ENCODE results near the gene PDAP1.

DNA sequence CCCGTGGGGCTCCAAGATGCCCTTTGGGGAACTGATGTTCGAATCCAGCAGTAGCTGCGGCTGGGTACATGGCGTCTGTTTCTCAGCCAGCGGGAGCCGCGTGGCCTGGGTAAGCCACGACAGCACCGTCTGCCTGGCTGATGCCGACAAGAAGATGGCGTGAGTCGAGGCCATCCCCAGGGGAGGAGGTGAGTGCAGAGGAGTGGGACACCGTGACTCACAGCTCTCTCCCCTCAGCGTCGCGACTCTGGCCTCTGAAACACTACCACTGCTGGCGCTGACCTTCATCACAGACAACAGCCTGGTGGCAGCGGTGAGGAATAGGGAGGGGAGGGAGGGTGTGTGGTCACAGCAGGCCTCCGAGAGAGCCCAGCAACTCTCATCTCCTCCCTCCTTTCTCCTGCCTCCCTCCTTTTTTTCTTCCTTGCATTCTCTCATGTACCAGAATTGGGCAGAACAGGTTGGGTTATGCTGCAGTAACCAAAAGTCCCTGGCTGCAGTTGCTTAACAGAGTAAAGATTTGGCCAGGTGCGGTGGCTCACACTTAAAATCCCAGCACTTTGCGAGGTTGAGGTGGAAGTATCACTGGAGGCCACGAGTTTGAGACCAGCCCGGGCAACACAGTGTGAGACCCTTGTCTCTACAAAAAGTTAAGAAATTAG lies 17.3 kb downstream of the PDAP1 start:
- TF ChIP-seq CTCF (conservative IDR thresholded peaks at IDR 0.05; ENCODE audit: low read length) (no peak), EZH2phosphoT487 (IDR thresholded peaks at IDR 0.05; ENCODE audit: borderline replicate concordance) (no peak)

Data from Loucy (cell line).